Measurements from ENCODE around the gene CALHM1. TPM values are rescaled to one million over a fixed set of nuclear protein-coding genes. Genes with fewer than 3 reads are reported as not detected.

The CALHM1 gene
- total and polyA plus RNA-seq, 2 of the 8 experiments (the other 6 are each of a cell fraction or from before 2014, with no cell fraction given), result 0.29 to 0.34 TPM

GRCh38 chr10:103445767-103446567 lies 12.7 kb downstream of the CALHM1 start (continued):
- TF ChIP-seq CHD7 (IDR thresholded peaks at IDR 0.05; ENCODE audit: insufficient replicate concordance, low read length) (no peak), NRF1 (IDR thresholded peaks at IDR 0.05; ENCODE audit: low read depth, low read length) (no peak), RXRA (IDR thresholded peaks at IDR 0.05; ENCODE audit: insufficient read depth, low read depth, low read length) (no peak), SRF (IDR thresholded peaks at IDR 0.05; ENCODE audit: low read depth, low read length) (no peak)

Data from H1 (cell line).